HepG2 (cell line): ENCODE measurements around the gene FHIT. TPM values are rescaled to one million over a fixed set of nuclear protein-coding genes. Genes with fewer than 3 reads are reported as not detected.

Experiments
- ATAC-seq: fragments of 200-7000 bp; cut with Tn5 transposase; 3 replicates; pipeline ENCODE4 v1.9.1; 2020; ENCODE audit warnings: mild to moderate bottlenecking, moderate library complexity
- BruUV-seq: library from RNA; stranded (reverse); fragments of 400-500 nt; replicated peaks from 2 replicates; lab custom pipeline; 2021; lab: Mats Ljungman, UMichigan
- CTCF ChIA-PET: fragments of 300-600 bp; formaldehyde crosslinking; extraction: SDS; loops from one replicate; lab custom pipeline; 2021; ENCODE audit warnings: low total read pairs, inconsistent platforms, low intra/inter-chr PET ratio; lab: Yijun Ruan, JAX
- POLR2A ChIA-PET: fragments of 350-600 bp; sonication (Branson Sonifier 250); formaldehyde crosslinking; loops from one replicate; lab custom pipeline; 2020; ENCODE audit warnings: antibody characterized with exemption, inconsistent platforms; lab: Yijun Ruan, JAX
- DNase-seq: peaks from one replicate; pipeline ENCODE4 v3.0.0-alpha.2; 2015; ENCODE audit warnings: low spot score
- FAIRE-seq: peaks from 3 replicates; lab custom pipeline; 2011; peaks lifted over from hg19 to GRCh38; lab: Jason Lieb, UNC
- H2AFZ ChIP-seq: one replicate; pipeline ENCODE4 v1.6.1; 2011; ENCODE audit warnings: low read length, inconsistent platforms
- H3K27ac ChIP-seq: fragments of 300-600 bp; 3 replicates; pipeline ENCODE4 v1.8.0; 2011; ENCODE audit warnings: mixed run types, mild to moderate bottlenecking, mixed read lengths, low read length, inconsistent platforms; ENCODE audit not compliant: insufficient read depth; ENCODE audit errors: extremely low read length
- H3K27me3 ChIP-seq, 2 experiments: fragments of 200-600 bp in 1 of 2; 2 replicates in 1 of 2; 3 replicates in 1 of 2; pipeline versions ENCODE4 v1.6.0 to v1.8.0; 2011; ENCODE audit warnings: low read length in 2 of 2, mild to moderate bottlenecking in 2 of 2, moderate library complexity in 2 of 2, inconsistent platforms in 1 of 2; ENCODE audit not compliant: insufficient read depth in 2 of 2, control insufficient read depth in 1 of 2
- H3K36me3 ChIP-seq, 2 experiments: fragments of 200-600 bp in 1 of 2; replicated peaks in 1 of 2; 2 replicates in 1 of 2; 3 replicates in 1 of 2; pipeline versions ENCODE4 v1.5.1 to v1.8.0; 2011; ENCODE audit warnings: low read length in 2 of 2, inconsistent platforms in 1 of 2; ENCODE audit not compliant: insufficient read depth in 2 of 2, control insufficient read depth in 1 of 2
- H3K4me1 ChIP-seq: 2 replicates; pipeline ENCODE4 v1.5.1; 2012; ENCODE audit warnings: low read length, inconsistent platforms; ENCODE audit not compliant: insufficient read depth
- H3K4me2 ChIP-seq: 2 replicates; pipeline ENCODE4 v1.6.0; 2011; ENCODE audit warnings: low read depth, low read length, inconsistent platforms
- H3K4me3 ChIP-seq, 3 experiments: fragments of 200-600 bp in 1 of 3; sonication (generic), shearing (Covaris generic) in 1 of 3; replicated peaks in 1 of 3; 2 replicates each; pipeline ENCODE4 v1.5.1; 2011 to 2016; ENCODE audit warnings: low read length in 3 of 3, inconsistent platforms in 2 of 3, low read depth in 2 of 3, mild to moderate bottlenecking in 2 of 3, control low read depth in 1 of 3, mixed read lengths in 1 of 3; ENCODE audit not compliant: insufficient read depth in 1 of 3
- H3K79me2 ChIP-seq: one replicate; pipeline ENCODE4 v1.6.1; 2011; ENCODE audit warnings: low read length, inconsistent platforms; ENCODE audit not compliant: insufficient read depth
- H3K9ac ChIP-seq: 2 replicates; pipeline ENCODE4 v1.6.0; 2011; ENCODE audit warnings: mild to moderate bottlenecking, low read depth, low read length, inconsistent platforms; ENCODE audit not compliant: insufficient read depth
- H3K9me3 ChIP-seq: 2 replicates; pipeline ENCODE4 v1.5.1; 2012; ENCODE audit warnings: mild to moderate bottlenecking, low read length
- H4K20me1 ChIP-seq: 2 replicates; pipeline ENCODE4 v1.6.0; 2011; ENCODE audit warnings: inconsistent platforms, mild to moderate bottlenecking, low read length, moderate library complexity; ENCODE audit not compliant: insufficient read depth
- ATF1 ChIP-seq: IDR thresholded peaks from 2 replicates; pipeline ENCODE4 v1.6.1; 2016; ENCODE audit warnings: mild to moderate bottlenecking, control low read depth
- DR1 ChIP-seq: sonication (generic); formaldehyde crosslinking; IDR thresholded peaks from 2 replicates; pipeline ENCODE4 v1.8.0; 2021; ENCODE audit warnings: mild to moderate bottlenecking, missing genetic modification reagents, inconsistent platforms
- FOXK2 ChIP-seq: fragments of 450-650 bp; IDR thresholded peaks from 2 replicates; pipeline ENCODE4 v1.6.1; 2016
- IRX3 ChIP-seq: sonication (generic); formaldehyde crosslinking; IDR thresholded peaks from 2 replicates; pipeline ENCODE4 v1.8.1; 2023; ENCODE audit warnings: mild to moderate bottlenecking, low read depth, missing genetic modification reagents, borderline replicate concordance
- MED1 ChIP-seq: sonication (generic); formaldehyde crosslinking; IDR thresholded peaks from 2 replicates; pipeline ENCODE4 v1.4.0; 2020; ENCODE audit warnings: missing genetic modification reagents
- MXI1 ChIP-seq: IDR thresholded peaks from 3 replicates; pipeline ENCODE4 v1.6.1; 2012; ENCODE audit warnings: low read depth, low read length, inconsistent platforms, borderline replicate concordance
- NAIF1 ChIP-seq: sonication (generic); formaldehyde crosslinking; IDR thresholded peaks from 2 replicates; pipeline ENCODE4 v1.5.0; 2020; ENCODE audit warnings: mild to moderate bottlenecking, missing genetic modification reagents, borderline replicate concordance
- POLR2G ChIP-seq: fragments of 200-400 bp; formaldehyde crosslinking; IDR thresholded peaks from 2 replicates; pipeline ENCODE4 v1.6.1; 2018; ENCODE audit warnings: mild to moderate bottlenecking, low read depth, low read length, moderate library complexity
- RBM39 ChIP-seq: fragments of 200-400 bp; formaldehyde crosslinking; IDR thresholded peaks from one replicate; pipeline ENCODE4 v1.6.1; 2018; ENCODE audit warnings: antibody characterized with exemption, mild to moderate bottlenecking, low read depth, low read length; ENCODE audit not compliant: poor library complexity, severe bottlenecking
- SP4 ChIP-seq: sonication (generic); formaldehyde crosslinking; IDR thresholded peaks from 2 replicates; pipeline ENCODE4 v1.8.1; 2023; ENCODE audit warnings: mild to moderate bottlenecking, missing genetic modification reagents
- TEAD2 ChIP-seq: sonication (generic); formaldehyde crosslinking; IDR thresholded peaks from 2 replicates; pipeline ENCODE4 v1.9.0; 2021; ENCODE audit warnings: missing genetic modification reagents
- ZMAT3 ChIP-seq: sonication (generic); formaldehyde crosslinking; conservative IDR thresholded peaks from 2 replicates; pipeline ENCODE4 v1.7.0; 2021; ENCODE audit warnings: missing genetic modification reagents
- ZNF281 ChIP-seq: sonication (generic); formaldehyde crosslinking; IDR thresholded peaks from 2 replicates; pipeline ENCODE4 v1.4.0; 2020; ENCODE audit warnings: missing genetic modification reagents, borderline replicate concordance
- ZNF34 ChIP-seq: sonication (generic); formaldehyde crosslinking; IDR thresholded peaks from 2 replicates; pipeline ENCODE4 v1.4.0; 2020; ENCODE audit warnings: mild to moderate bottlenecking, missing genetic modification reagents, borderline replicate concordance
- ZNF446 ChIP-seq: sonication (generic); formaldehyde crosslinking; IDR thresholded peaks from 2 replicates; pipeline ENCODE4 v1.5.0; 2020; ENCODE audit warnings: mild to moderate bottlenecking, missing genetic modification reagents
- ZNF563 ChIP-seq: sonication (generic); formaldehyde crosslinking; IDR thresholded peaks from 2 replicates; pipeline ENCODE4 v1.8.0; 2022; ENCODE audit warnings: mild to moderate bottlenecking, moderate library complexity, missing genetic modification reagents
- WGBS: methylation state at CpG from one replicate; pipeline ENCODE4 v1.1.6; 2017; ENCODE audit warnings: low lambda C conversion rate; 5-methylcytosine and 5-hydroxymethylcytosine counted together
- in situ Hi-C: cut with HindIII; loops from 2 replicates; pipeline ENCODE4 v1.10.0; 2017; ENCODE audit warnings: low pct_unique_long_range_greater_than_20kb; ENCODE audit not compliant: extremely low pct_ligation_motif_present
- intact Hi-C: fragments of 100-400 bp; cut with micrococcal nuclease; formaldehyde crosslinking; loops from one replicate; pipeline ENCODE4 v1.10.0; 2022; ENCODE audit not compliant: unreplicated experiment
- polyA plus RNA-seq, 8 experiments: library from polyadenylated mRNA; depleted of rRNA in 3 of 8; stranded (reverse) in 7 of 8; unstranded in 1 of 8; fragments of >200 nt; fragmentation: Illumina TruSeq in 4 of 8; extraction: Trizol in 4 of 8; gene quantifications; 2 replicates each; pipeline versions ENCODE4 v1.2.1 to v1.2.3, GENCODE V29; 2011 to 2016; ENCODE audit warnings: low read depth in 4 of 8, missing spikeins in 1 of 8, mixed read lengths in 1 of 8; ENCODE audit not compliant: insufficient read depth in 1 of 8
- total RNA-seq, 5 experiments: library from RNA; depleted of rRNA; stranded (reverse); fragments of >200 nt; fragmentation: Illumina TruSeq; extraction: Trizol; gene quantifications; 2 replicates each; pipeline ENCODE4 v1.2.3, GENCODE V29; 2016; ENCODE audit warnings: low read depth in 1 of 5

Gene FHIT
- total and polyA plus RNA-seq, 2 of the 13 experiments (the other 11 are each of a cell fraction or from before 2014, with no cell fraction given) = 4.0 to 4.6 TPM

DNA sequence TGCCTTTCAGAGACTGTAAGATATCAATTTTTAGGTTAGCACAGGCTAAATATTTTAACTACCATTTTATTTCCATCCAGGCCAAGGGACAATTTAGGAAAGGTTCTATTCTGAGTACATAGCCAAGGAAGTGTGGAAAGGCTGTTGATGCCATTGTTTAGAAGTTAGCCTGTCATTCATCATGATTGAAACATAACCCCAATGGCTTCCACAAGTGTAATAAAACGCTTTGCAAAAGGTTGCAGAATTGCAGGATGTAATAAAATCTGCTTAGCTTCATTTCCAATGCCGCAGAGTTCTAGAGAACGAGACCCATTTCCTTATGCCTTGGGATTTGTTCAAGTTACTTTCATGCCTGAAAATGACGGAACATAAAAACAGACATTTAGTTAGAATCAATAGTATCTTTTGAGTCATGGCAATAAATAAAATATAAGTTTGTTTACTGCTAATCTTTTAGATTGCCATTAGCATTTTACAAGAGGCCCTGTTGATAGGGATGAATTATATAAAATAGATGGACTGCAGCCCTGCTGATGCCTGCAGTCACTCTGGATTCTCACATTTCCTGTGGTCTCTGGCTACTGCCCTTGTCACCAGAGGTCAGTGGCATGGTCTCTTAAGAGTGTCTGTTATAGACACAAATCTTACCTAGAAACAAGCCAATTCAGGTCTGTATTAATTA lies 1523.2 kb downstream of the FHIT start:
- Histone ChIP-seq H3K79me2 (no peaks in the 10 kb centered on the region), H3K9ac (no peak overlapping the region), H3K27me3 (no peaks in the 10 kb centered on the region), H3K9me3 (no peaks in the 10 kb centered on the region), H3K27ac (no peak overlapping the region), H3K4me3 (no peak overlapping the region), H3K4me1 (no peaks in the 10 kb centered on the region), H3K4me2 (no peak overlapping the region), H2AFZ (no peak overlapping the region), H3K36me3 (no peaks in the 10 kb centered on the region), H4K20me1 (no peaks in the 10 kb centered on the region)
- ChIA-PET CTCF (no interaction called here), POLR2A (no interaction called here)
- FAIRE-seq (no peak), DNase-seq (no peak), ATAC-seq (no peak)
- TF ChIP-seq ZMAT3 (CRISPR knock-in tag) (no peak), RBM39 (no peak), NAIF1 (no peak), MED1 (CRISPR knock-in tag) (no peak), TEAD2 (CRISPR knock-in tag) (no peak), ZNF446 (no peak), FOXK2 (no peak), IRX3 (CRISPR knock-in tag) (no peak), ZNF563 (CRISPR knock-in tag) (no peak), ZNF281 (CRISPR knock-in tag) (no peak), ZNF34 (CRISPR knock-in tag) (no peak), DR1 (CRISPR knock-in tag) (no peak), SP4 (no peak), MXI1 (no peak), ATF1 (CRISPR knock-in tag) (no peak), POLR2G (no peak)
- 38% methylated on average over 4 of the region's 4 CpGs for WGBS
- in situ Hi-C loops = no loop called here
- BruUV-seq = no TSS peak
- intact Hi-C loops = no loop called here
